Choroid plexus epithelial cell (primary cell): ENCODE measurements around the gene ASCL2.

Source experiments
- DNase-seq: peaks from one replicate; pipeline ENCODE4 v3.0.0-alpha.2; 2010; ENCODE audit warnings: low read depth
- H3K4me3 ChIP-seq: 2 replicates; pipeline ENCODE4 v1.5.1; 2011; ENCODE audit warnings: low read depth, mild to moderate bottlenecking, control low read depth, low read length, moderate library complexity
- TF ChIP-seq, protein P1 (sequence below): conservative IDR thresholded peaks from 2 replicates; pipeline ENCODE4 v1.5.1; 2011; ENCODE audit warnings: low read depth, mild to moderate bottlenecking, control low read depth, inconsistent platforms, low read length, moderate library complexity

Gene ASCL2

GRCh38 chr11:2221024-2221423 lies 49.4 kb downstream of the ASCL2 start:
- TF ChIP-seq, protein P1, sequence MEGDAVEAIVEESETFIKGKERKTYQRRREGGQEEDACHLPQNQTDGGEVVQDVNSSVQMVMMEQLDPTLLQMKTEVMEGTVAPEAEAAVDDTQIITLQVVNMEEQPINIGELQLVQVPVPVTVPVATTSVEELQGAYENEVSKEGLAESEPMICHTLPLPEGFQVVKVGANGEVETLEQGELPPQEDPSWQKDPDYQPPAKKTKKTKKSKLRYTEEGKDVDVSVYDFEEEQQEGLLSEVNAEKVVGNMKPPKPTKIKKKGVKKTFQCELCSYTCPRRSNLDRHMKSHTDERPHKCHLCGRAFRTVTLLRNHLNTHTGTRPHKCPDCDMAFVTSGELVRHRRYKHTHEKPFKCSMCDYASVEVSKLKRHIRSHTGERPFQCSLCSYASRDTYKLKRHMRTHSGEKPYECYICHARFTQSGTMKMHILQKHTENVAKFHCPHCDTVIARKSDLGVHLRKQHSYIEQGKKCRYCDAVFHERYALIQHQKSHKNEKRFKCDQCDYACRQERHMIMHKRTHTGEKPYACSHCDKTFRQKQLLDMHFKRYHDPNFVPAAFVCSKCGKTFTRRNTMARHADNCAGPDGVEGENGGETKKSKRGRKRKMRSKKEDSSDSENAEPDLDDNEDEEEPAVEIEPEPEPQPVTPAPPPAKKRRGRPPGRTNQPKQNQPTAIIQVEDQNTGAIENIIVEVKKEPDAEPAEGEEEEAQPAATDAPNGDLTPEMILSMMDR: no peak
- DNase-seq: no peak
- H3K4me3 ChIP-seq: no peak overlapping the region

GRCh38 chr11:2220173-2220771 lies 50.1 kb downstream of the ASCL2 start:
- TF ChIP-seq, protein P1: no peak
- H3K4me3 ChIP-seq: no peak overlapping the region
- DNase-seq: no peak

DNA sequence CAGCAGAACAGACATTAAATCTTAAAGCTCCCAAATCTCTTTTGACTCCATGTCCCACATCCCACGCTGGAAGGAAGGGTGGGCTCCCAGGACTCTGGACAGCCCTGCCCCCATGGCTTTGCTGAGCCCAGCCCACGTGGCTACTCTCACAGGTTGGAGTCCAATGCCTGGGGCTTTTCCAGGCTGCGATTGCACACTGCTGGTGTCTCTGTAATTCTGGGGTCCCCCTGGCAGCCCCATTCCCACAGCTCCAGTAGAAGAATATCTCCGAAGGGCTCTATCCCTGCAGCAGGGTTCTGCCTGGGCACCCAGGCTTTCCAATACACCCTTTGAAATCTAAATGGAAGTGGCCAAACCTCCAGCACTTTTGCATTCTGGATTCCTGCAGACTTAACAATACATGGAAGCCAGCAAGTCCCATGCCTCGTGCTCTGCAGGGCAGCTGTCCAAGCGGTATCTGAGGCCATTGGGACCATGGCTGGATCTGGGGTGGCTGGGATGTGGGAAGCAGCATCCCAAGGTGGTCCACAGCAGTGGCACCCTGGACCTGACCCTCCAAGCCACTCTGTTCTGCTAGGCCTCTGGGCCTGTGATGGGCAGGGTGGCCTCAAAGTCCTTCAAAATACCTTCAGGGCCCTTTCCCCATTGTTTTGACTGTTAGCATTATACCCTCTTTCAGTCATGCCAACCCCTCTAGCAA lies 50.9 kb downstream of the ASCL2 start:
- no peak overlapping the region for H3K4me3 ChIP-seq
- TF ChIP-seq, protein P1: no peak
- DNase-seq: no peak
